Gastroesophageal sphincter (tissue), 3 donors: ENCODE measurements around the gene ADARB1.

Experiments used
- CTCF ChIP-seq, 4 experiments: fragments of 200-600 bp in 2 of 4; fragments of 450-650 bp in 2 of 4; sonication (generic) in 1 of 4; IDR thresholded peaks; one replicate each; pipeline ENCODE4 v1.5.1; 2017 to 2019; ENCODE audit warnings: antibody characterized with exemption in 4 of 4, mild to moderate bottlenecking in 2 of 4, moderate library complexity in 2 of 4
- EP300 ChIP-seq: sonication (generic); formaldehyde crosslinking; IDR thresholded peaks from one replicate; pipeline ENCODE4 v1.6.1; 2017; ENCODE audit warnings: antibody characterized with exemption, mild to moderate bottlenecking
- POLR2A ChIP-seq, 2 donors: fragments of 450-650 bp; IDR thresholded peaks; one replicate each; pipeline ENCODE4 v1.6.1; 2017; ENCODE audit warnings: antibody characterized with exemption in 2 of 2, mild to moderate bottlenecking in 2 of 2, moderate library complexity in 1 of 2
- POLR2AphosphoS5 ChIP-seq: sonication (generic); formaldehyde crosslinking; IDR thresholded peaks from one replicate; pipeline ENCODE4 v1.6.1; 2017; ENCODE audit warnings: antibody characterized with exemption

GRCh38 chr21:45093035-45093532, 18.7 kb downstream of the ADARB1 start:
- TF ChIP-seq CTCF (IDR thresholded peaks at IDR 0.05): no peak
- TF ChIP-seq POLR2A (IDR thresholded peaks at IDR 0.05): no peak
- no peak for TF ChIP-seq EP300
- TF ChIP-seq POLR2AphosphoS5: no peak
